Measurements from ENCODE around the gene PTGS2. TPM values are rescaled to one million over a fixed set of nuclear protein-coding genes. Genes with fewer than 3 reads are reported as not detected.
"Not testable (repeated sequence)": the region's sequence is repeated elsewhere in the genome, so short reads cannot be mapped to it uniquely, and the experiment has no call there.

PTGS2 gene
- total and polyA plus RNA-seq, 7 donors = 0.03 to 0.53 (median 0.13) TPM

DNA sequence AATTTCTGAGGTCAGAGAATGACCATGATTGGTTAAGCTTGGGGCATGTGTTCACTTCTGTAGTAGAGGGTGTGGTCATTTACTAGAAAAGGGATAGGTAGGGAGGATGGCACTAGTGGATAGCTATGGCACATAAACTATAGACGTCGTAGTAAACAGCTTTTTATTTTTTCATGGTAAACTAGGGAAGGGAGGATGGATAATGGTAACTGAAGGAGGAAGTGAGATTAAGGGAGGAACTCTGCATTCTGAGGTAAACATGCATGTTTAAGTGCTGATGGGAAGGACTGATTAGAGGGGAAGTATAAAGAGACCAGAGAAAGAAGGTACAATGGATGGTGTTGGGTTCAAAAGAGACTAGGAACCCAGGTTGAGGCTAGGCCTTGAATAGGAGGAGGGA, 26.9 kb downstream of the PTGS2 start:
- intact Hi-C loops (cut with DNase I) = no loop called here
- H3K4me3 ChIP-seq = no peak overlapping the region
- ATAC-seq (no peak), DNase-seq (no peak)
- TF ChIP-seq, protein P1, sequence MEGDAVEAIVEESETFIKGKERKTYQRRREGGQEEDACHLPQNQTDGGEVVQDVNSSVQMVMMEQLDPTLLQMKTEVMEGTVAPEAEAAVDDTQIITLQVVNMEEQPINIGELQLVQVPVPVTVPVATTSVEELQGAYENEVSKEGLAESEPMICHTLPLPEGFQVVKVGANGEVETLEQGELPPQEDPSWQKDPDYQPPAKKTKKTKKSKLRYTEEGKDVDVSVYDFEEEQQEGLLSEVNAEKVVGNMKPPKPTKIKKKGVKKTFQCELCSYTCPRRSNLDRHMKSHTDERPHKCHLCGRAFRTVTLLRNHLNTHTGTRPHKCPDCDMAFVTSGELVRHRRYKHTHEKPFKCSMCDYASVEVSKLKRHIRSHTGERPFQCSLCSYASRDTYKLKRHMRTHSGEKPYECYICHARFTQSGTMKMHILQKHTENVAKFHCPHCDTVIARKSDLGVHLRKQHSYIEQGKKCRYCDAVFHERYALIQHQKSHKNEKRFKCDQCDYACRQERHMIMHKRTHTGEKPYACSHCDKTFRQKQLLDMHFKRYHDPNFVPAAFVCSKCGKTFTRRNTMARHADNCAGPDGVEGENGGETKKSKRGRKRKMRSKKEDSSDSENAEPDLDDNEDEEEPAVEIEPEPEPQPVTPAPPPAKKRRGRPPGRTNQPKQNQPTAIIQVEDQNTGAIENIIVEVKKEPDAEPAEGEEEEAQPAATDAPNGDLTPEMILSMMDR (IDR thresholded peaks at IDR 0.05) = no peak
- no peaks in the 10 kb centered on the region for H3K36me3 ChIP-seq (ENCODE audit: insufficient read depth in 1 of 2, low read depth in 1 of 2)
- H3K9me3 ChIP-seq = no peaks in the 10 kb centered on the region
- H3K27ac ChIP-seq = no peak overlapping the region
- no peaks in the 10 kb centered on the region for H3K4me1 ChIP-seq
- no peaks in the 10 kb centered on the region for H3K27me3 ChIP-seq (ENCODE audit: insufficient read depth in 3 of 3, low read length in 2 of 3)
- 85 to 86% (median 85%) methylated on average over 2 of the region's 2 CpGs for WGBS, 3 donors

DNA sequence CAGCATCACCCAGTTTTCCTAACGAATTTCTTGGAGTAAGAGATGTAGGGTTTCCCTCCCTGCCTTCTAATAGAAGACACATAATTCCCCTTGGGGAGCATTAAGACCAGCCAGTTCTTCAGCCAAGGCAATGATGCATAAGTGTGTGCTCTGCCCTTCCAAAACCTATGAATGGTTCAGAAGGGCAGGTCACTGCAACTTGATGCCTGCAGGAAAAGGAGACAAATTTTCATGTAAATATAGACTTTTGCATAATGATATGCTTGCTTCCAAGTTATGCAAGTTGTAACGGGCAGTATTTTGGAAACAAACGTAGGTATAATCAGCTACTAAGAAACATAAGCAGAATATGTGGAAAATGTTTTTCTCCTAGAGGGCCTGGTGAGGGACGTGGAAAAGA, 31.6 kb downstream of the PTGS2 start:
- no peaks in the 10 kb centered on the region for H3K27me3 ChIP-seq (ENCODE audit: insufficient read depth in 3 of 3, low read length in 2 of 3)
- intact Hi-C loops (cut with DNase I) = no loop called here
- ATAC-seq (no peak), DNase-seq (no peak)
- WGBS, 3 donors = 48 to 58% (median 54%) methylated on average over 4 of the region's 4 CpGs
- H3K9me3 ChIP-seq = no peaks in the 10 kb centered on the region
- no peak overlapping the region for H3K4me3 ChIP-seq
- no peaks in the 10 kb centered on the region for H3K4me1 ChIP-seq
- TF ChIP-seq, protein P1 (IDR thresholded peaks at IDR 0.05) = no peak
- H3K27ac ChIP-seq = no peak overlapping the region
- H3K36me3 ChIP-seq (ENCODE audit: insufficient read depth in 1 of 2, low read depth in 1 of 2) = no peaks in the 10 kb centered on the region

DNA sequence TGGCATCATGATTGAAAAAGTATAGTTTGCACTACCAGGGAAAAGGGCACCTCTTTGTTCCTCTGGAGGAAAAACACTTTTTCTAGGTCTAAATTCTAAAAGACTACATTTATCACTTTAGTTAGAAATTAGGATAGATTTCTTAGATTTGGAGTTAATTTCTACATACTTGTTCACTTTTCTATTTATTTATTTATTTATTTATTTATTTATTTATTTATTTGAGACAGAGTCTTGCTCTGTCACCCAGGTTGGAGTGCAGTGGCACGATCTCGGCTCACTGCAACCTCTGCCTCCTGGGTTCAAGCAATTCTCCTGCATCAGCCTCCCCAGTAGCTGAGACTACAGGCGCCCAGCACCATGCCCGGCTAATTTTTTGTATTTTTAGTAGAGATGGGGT, 32.2 kb downstream of the PTGS2 start:
- H3K9me3 ChIP-seq; H3K27me3 ChIP-seq (ENCODE audit: insufficient read depth in 3 of 3, low read length in 2 of 3); H3K27ac ChIP-seq; intact Hi-C loops (cut with DNase I); DNase-seq; ATAC-seq; H3K4me1 ChIP-seq; H3K36me3 ChIP-seq (ENCODE audit: insufficient read depth in 1 of 2, low read depth in 1 of 2); H3K4me3 ChIP-seq: not testable (repeated sequence)
- WGBS, 3 donors = 92 to 98% (median 95%) methylated on average over 4 of the region's 4 CpGs

DNA sequence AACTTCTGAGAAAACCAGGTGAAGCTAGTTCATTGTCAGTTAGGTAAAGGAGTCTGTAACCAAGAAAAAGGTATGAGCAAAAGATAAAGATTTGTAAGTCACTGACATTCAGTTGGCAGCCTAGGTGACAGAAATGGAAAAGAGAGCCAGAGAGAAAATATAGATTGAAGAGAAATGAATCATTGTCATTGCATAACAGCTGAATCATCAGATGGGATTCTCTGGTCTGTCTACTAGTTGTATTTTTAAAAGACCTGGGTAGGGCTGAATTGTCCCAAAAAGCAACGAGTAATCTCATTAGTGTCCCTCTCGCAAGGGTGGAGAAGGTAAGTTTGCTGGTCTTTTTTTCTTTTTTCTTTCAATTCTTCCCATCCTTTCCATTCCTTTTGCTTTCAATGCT, 36.6 kb downstream of the PTGS2 start:
- Histone ChIP-seq H3K4me1 (no peaks in the 10 kb centered on the region), H3K36me3 (ENCODE audit: insufficient read depth in 1 of 2, low read depth in 1 of 2) (no peaks in the 10 kb centered on the region), H3K27me3 (ENCODE audit: insufficient read depth in 3 of 3, low read length in 2 of 3) (no peaks in the 10 kb centered on the region), H3K4me3 (no peak overlapping the region), H3K9me3 (no peaks in the 10 kb centered on the region), H3K27ac (no peak overlapping the region)
- intact Hi-C loops (cut with DNase I) = no loop called here
- WGBS, 3 donors = 87 to 92% (median 90%) methylated on average over 2 of the region's 2 CpGs
- no peak for DNase-seq
- TF ChIP-seq, protein P1 (IDR thresholded peaks at IDR 0.05) = no peak
- ATAC-seq = no peak

DNA sequence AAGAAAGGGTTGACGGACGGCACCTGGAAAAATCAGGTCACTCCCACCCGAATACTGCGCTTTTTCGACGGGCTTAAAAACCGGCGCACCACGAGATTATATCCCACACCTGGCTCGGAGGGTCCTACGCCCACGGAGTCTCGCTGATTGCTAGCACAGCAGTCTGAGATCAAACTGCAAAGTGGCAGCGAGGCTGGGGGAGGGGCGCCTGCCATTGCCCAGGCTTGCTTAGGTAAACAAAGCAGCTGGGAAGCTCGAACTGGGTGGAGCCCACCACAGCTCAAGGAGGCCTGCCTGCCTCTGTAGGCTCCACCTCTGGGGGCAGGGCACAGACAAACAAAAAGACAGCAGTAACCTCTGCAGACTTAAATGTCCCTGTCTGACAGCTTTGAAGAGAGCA, 42.7 kb downstream of the PTGS2 start:
- H3K27ac ChIP-seq; intact Hi-C loops (cut with DNase I); H3K36me3 ChIP-seq (ENCODE audit: insufficient read depth in 1 of 2, low read depth in 1 of 2); ATAC-seq; H3K4me3 ChIP-seq; H3K9me3 ChIP-seq; DNase-seq; H3K27me3 ChIP-seq (ENCODE audit: insufficient read depth in 3 of 3, low read length in 2 of 3); H3K4me1 ChIP-seq: not testable (repeated sequence)
- WGBS, 3 donors = 63 to 71% (median 66%) methylated on average over 13 to 15 of the region's 16 CpGs

DNA sequence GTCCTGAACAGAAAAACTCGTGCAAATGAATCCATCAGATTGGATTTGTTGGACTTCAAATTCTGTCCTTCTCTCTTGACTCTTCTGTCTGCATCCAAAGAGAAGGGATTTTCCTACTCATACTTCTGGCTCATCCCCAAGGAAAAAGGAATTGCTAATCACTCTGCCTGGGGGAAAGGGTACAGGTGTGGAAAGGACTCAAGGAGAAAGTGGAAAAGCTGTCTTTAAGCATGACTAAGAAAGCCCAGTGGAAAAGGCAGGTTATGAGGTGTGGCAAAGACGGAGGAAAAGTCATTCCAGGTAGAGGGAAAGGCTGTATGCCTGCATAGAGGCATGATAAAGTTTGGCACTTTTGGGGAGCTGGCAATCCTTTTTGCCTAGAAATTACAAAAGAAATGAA, 43.4 kb downstream of the PTGS2 start:
- H3K27me3 ChIP-seq (ENCODE audit: insufficient read depth in 3 of 3, low read length in 2 of 3) = no peaks in the 10 kb centered on the region
- H3K27ac ChIP-seq = no peak overlapping the region
- ATAC-seq (no peak), DNase-seq (no peak)
- no peaks in the 10 kb centered on the region for H3K4me1 ChIP-seq
- 79 to 83% (median 81%) methylated on average over 2 of the region's 2 CpGs for WGBS, 3 donors
- intact Hi-C loops (cut with DNase I) = no loop called here
- TF ChIP-seq, protein P1 (IDR thresholded peaks at IDR 0.05) = no peak
- no peaks in the 10 kb centered on the region for H3K9me3 ChIP-seq
- no peaks in the 10 kb centered on the region for H3K36me3 ChIP-seq (ENCODE audit: insufficient read depth in 1 of 2, low read depth in 1 of 2)
- H3K4me3 ChIP-seq = no peak overlapping the region

Measured in psoas muscle (tissue), 8 donors.